OCI-M2 (cell line): Measurements from ENCODE around the gene MAP3K3.
"Not testable (repeated sequence)": the region's sequence is repeated elsewhere in the genome, so short reads cannot be mapped to it uniquely, and the experiment has no call there.

Source experiments
- DNase-seq: peaks from one replicate; lab custom pipeline; 2025; ENCODE audit not compliant: unreplicated experiment; lab: John Stamatoyannopoulos, UW

The MAP3K3 gene

GRCh38 chr17:63704836-63705235, 82.6 kb downstream of the MAP3K3 start:
- no peak for DNase-seq

DNA sequence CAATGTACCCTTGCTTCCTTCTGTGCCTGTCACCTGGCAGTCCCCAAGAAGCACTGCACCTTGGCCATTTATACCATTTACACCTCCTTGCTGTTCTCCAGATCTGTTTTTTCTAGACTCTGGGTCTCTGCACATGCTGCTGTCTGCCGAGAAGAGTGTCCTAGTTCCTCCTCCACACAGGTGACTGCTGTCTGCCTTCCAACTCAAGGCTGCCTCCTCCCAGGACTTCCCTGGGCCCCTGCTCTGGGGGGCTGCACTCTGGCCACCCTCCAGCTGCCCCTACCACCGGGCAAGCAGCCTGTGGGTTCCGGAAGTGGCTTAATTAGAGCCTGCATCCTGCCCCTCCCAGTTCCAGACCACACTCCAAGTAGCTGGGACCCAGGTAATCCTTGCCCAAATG, 83.4 kb downstream of the MAP3K3 start:
- DNase-seq, result no peak

- DNase-seq, result no peak
These were observed 84.3 kb downstream of the MAP3K3 start for GRCh38 chr17:63706336-63707082.

DNA sequence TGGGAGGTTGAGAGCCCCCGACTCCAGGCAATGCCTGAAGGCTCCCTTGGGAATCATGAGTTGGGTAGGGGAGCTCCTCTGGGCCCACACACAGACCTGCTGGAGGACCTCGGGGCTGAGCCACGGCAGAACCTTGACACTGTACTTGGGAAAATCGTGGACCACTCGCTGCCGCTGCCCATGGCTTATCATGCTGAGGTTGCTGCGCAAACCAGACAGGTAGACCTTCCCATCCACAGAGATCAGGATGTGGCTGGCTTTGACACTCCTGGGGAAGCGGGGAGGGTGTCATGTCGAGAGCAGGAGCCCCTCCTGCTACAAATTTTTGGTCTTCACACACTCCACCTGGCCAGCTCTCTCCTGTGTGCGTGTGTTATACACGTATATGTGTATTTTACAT, 84.9 kb downstream of the MAP3K3 start:
- DNase-seq, result no peak

GRCh38 chr17:63709110-63709509, 86.9 kb downstream of the MAP3K3 start:
- DNase-seq, result no peak

GRCh38 chr17:63714550-63715277, 92.5 kb downstream of the MAP3K3 start:
- DNase-seq, result no peak

DNA sequence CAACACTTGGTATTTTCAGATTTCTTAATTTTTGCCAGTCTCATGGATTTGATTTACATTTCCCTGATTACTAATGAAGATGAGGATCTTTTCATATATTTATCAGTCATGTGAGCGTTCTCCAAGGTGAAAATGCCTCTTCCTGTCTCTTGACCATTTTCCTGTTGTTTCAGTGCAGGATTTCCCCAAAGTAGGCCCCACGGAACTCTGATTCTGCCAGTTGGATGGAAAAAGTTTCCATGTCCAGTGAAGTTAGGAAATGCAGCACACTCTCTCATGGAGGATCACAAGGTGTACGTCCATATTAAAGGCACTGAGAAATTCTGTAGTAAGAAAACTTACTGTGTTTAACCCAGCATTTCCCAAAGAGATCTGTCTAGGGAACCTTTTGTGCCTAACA, 94.2 kb downstream of the MAP3K3 start:
- DNase-seq, result no peak

GRCh38 chr17:63718988-63719387, 96.8 kb downstream of the MAP3K3 start:
- DNase-seq, result no peak

GRCh38 chr17:63720194-63720593, 98.0 kb downstream of the MAP3K3 start:
- not testable (repeated sequence) for DNase-seq

DNA sequence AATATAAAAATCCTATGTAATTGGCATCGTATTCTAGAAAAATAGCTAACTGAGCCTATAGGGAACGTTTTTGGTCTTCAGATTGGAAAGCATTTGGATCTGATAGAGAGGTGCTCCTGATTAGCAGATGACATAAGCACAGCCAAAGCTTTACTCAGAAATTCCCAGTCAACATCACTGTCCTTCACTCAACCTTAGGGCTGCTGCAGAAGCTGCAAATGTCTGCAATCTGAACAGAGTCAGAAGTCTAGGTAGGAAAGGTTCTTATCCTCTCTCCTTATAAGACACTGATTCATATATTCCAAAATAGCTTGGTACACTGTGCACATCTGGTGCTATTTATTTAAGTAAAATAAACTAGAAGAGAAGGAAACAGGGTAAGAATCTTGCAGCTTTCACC, 100.2 kb downstream of the MAP3K3 start:
- DNase-seq, result no peak

- DNase-seq, result no peak
These were observed 113.5 kb downstream of the MAP3K3 start for GRCh38 chr17:63735691-63736090.

GRCh38 chr17:63740464-63741142, 118.4 kb downstream of the MAP3K3 start:
- DNase-seq, result no peak

DNA sequence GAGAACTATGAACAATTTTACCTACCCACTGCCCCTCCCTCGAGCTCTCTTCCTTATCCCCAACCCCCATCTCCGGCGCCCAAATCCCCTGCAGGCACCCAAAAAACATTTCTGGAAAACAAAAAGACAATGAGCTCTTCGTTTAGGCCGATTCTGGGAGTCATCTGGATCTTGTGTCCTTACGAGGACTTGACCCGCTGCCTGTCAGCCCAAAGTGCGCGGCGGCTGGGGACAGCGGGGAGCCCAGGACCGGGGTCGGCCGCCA, 118.9 kb downstream of the MAP3K3 start:
- DNase-seq, result no peak

DNA sequence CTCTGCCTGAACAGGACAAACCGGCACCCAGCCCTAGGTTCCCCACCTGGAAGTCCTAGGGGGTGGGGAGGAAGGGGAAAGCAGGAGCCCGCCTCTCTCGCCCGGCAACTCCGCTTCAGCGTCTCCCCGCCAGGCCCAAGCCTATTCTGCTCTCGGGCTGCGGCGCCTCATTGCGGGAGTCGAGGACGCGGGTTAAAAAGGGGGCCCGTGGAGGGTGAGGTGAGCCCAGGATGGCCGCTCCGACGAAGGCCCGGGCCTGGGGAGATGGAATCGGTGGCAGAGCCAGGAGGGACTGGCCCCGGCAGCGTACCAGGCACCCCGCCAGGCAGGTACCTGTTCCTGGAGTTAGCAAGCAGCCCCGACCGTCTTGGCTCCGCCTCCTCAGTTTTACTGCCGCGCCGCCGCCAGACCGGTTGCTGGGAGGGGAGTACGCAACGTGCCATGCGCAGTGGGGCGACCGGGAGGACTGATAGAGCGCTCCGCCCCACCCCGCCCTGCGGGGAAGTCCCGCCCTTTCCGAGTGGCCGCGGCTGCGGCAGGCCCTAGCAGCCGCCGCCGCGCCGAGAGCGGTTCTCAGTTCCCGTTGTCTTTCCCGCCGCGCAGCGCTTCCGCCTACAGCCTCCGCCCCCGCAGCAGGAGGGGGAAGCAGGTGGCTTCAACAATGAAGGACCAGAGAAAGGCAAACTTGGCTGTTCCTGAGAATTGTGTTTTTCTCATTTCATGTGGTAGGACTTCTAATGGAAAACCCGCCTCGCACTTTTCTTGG, 119.4 kb downstream of the MAP3K3 start, which contains the start of gene STRADA:
Gene STRADA (minus strand): TSS at position 392 of the 766 bp plus-strand sequence. CDS start 13,430 bp downstream, outside the sequence.
- peak; percentile 86 for DNase-seq
